ENCODE data around the gene EFHD2. TPM values are rescaled to one million over a fixed set of nuclear protein-coding genes. Genes with fewer than 3 reads are reported as not detected.
"Not testable (repeated sequence)": the region's sequence is repeated elsewhere in the genome, so short reads cannot be mapped to it uniquely, and the experiment has no call there.

The EFHD2 gene
- total RNA-seq, 6 experiments from 2014 or later: 41.2 to 67.2 (median 65.3) TPM

DNA sequence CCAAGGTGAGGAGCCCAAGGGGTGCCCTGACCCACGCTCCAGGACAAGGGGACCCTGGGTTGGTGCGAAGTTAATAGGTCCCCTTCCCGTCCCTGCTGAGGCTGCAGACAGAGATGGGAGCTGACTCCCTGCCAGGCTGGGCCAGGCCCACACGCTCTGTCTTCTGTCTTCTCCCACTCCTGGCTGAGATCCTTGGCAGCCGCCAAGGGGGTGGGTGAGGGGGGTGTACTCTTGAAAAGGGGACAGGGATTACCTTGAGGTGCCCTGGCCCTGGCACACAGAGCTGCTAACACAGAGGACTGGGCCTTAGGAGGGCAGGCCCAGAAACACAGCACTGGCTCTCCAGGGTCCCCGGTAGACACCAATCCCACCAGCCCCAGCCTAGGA, 17.6 kb downstream of the EFHD2 start:
- H3K4me1 Mint-ChIP-seq (ENCODE audit: low read depth): peaks cover 21% of the 10 kb centered on the region
- H3K4me3 Mint-ChIP-seq: no peak overlapping the region

GRCh38 chr1:15428252-15428651, 18.6 kb downstream of the EFHD2 start:
- H3K27me3 Mint-ChIP-seq (ENCODE audit: insufficient read depth); H3K27ac Mint-ChIP-seq; H3K36me3 Mint-ChIP-seq (ENCODE audit: low read depth); H3K9me3 Mint-ChIP-seq; H3K4me3 Mint-ChIP-seq; DNase-seq: not testable (repeated sequence)
- peaks cover 29% of the 10 kb centered on the region for H3K4me1 Mint-ChIP-seq (ENCODE audit: low read depth)

More for the DNA sequence above, 17.6 kb downstream of the EFHD2 start:
- no peak for TF ChIP-seq CTCF (IDR thresholded peaks at IDR 0.05)
- Mint-ChIP-seq H3K27ac (no peak overlapping the region), H3K27me3 (ENCODE audit: insufficient read depth) (no peaks in the 10 kb centered on the region; the same call in 1 of the 2 replicates), H3K36me3 (ENCODE audit: low read depth) (peaks cover 9% of the 10 kb centered on the region; the same call in 1 of the 2 replicates), H3K9me3 (no peaks in the 10 kb centered on the region)
- no peak for DNase-seq

DNA sequence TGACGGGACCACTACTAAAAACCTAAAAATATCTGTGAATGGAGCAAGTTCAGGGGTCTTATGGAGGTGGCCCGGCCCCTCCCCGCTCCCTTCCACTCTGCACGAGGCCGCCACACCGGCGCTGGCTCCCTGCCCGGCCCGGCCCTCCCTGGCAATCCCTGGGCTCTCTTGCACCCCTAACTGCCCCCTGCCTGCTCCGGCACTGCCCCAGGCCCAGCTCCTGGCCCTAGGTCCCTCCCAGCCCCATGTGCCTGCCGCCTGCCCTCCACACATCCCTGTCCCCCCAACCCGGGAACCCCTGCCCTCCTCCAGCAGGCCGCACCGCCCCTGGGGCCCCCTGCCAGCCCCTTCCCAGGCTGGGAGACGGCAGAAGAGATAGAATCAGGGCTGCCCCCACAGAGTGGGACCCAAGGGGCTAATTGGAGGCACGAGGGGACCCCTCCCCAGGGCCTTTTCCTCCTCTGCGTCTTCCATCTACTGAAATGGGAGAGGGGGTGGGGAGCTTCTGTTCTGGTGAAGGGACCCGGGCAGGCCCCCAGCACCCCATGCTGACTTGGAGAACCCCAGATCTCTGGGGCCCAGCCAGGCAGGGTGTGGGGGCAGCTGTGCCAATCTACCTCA, 19.2 kb downstream of the EFHD2 start:
- Mint-ChIP-seq H3K27ac (no peak overlapping the region), H3K36me3 (ENCODE audit: low read depth) (peaks cover 9% of the 10 kb centered on the region; the same call in 1 of the 2 replicates), H3K4me1 (ENCODE audit: low read depth) (peaks cover 33% of the 10 kb centered on the region), H3K4me3 (no peak overlapping the region), H3K27me3 (ENCODE audit: insufficient read depth) (no peaks in the 10 kb centered on the region; the same call in 1 of the 2 replicates), H3K9me3 (no peaks in the 10 kb centered on the region)
- no peak for TF ChIP-seq CTCF (IDR thresholded peaks at IDR 0.05)
- no peak for DNase-seq

- H3K27me3 Mint-ChIP-seq (ENCODE audit: insufficient read depth): no peaks in the 10 kb centered on the region; the same call in 1 of the 2 replicates
- TF ChIP-seq CTCF (IDR thresholded peaks at IDR 0.05): no peak
These were observed 20.0 kb downstream of the EFHD2 start for GRCh38 chr1:15429701-15430149.

DNA sequence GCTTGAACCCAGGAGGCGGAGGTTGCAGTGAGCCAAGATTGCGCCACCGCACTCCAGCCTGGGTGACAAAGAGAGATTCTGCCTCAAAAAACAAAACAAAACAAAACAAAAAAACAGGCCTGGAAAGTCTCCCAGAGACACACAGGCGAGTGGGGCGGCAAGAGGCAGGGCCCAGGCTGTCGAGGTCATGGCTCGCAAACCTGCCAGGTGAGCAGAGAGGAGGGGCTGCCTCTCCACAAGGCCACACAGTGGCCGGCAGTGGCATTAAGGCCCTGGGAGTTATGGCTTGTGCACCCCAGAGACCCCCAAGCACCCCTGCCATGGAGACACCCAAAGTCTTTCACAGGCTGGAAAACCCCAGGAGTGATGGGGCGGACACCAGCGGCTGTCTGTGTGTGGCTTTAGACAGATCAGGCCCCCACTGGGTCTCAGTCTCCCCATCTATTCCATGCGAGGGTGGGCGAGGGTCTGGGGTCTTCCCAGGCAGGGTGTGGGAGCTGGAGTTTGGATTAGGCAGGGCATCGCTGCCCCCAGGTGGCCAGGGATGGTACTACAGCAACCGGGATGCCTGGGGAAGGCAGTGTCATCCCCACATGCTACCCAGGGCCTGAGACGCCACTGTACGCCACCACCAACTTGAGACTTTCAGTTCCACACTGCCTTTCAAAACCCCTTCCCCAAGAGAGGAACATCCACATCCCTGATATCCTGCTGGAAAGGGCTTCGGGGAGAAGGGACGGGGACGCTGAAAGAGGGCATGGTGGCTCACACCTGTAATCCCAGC, 21.3 kb downstream of the EFHD2 start:
- peaks cover 31% of the 10 kb centered on the region for H3K4me1 Mint-ChIP-seq (ENCODE audit: low read depth)
- no peaks in the 10 kb centered on the region; the same call in 1 of the 2 replicates for H3K27me3 Mint-ChIP-seq (ENCODE audit: insufficient read depth)
- H3K9me3 Mint-ChIP-seq: no peaks in the 10 kb centered on the region
- TF ChIP-seq CTCF (IDR thresholded peaks at IDR 0.05): peak; percentile 99
- peak overlapping the region; percentile 51; the same call in 1 of the 2 replicates for H3K27ac Mint-ChIP-seq
- H3K4me3 Mint-ChIP-seq: no peak overlapping the region
- peak; percentile 12 for DNase-seq
- peaks cover 8% of the 10 kb centered on the region; the same call in 1 of the 2 replicates for H3K36me3 Mint-ChIP-seq (ENCODE audit: low read depth)

More at GRCh38 chr1:15429701-15430149, 20.0 kb downstream of the EFHD2 start:
- peaks cover 9% of the 10 kb centered on the region; the same call in 1 of the 2 replicates for H3K36me3 Mint-ChIP-seq (ENCODE audit: low read depth)
- peak; percentile 56 for DNase-seq
- no peaks in the 10 kb centered on the region for H3K9me3 Mint-ChIP-seq
- H3K4me3 Mint-ChIP-seq: no peak overlapping the region
- peaks cover 33% of the 10 kb centered on the region for H3K4me1 Mint-ChIP-seq (ENCODE audit: low read depth)
- peak overlapping the region; percentile 77 for H3K27ac Mint-ChIP-seq

DNA sequence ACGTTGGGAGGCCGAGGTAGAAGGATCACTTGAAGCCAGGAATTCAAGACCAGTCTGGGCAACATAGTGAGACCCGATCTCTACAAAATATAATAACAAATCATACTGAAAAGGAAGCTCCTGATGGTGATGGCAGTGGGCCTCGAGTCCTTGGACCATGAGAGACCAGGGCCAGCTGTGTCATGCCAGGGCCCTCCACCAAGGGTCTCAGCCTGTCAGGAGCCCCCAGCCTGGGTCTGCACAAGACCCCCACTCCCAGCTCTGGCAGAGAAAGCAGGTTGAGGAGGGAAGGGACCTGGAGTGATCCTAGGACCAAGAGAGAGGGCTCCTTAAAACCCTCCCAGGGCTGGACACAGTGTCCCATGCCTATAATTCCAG, 21.9 kb downstream of the EFHD2 start:
- Mint-ChIP-seq H3K4me1 (ENCODE audit: low read depth) (peaks cover 25% of the 10 kb centered on the region), H3K9me3 (no peaks in the 10 kb centered on the region), H3K36me3 (ENCODE audit: low read depth) (peaks cover 2% of the 10 kb centered on the region; the same call in 1 of the 2 replicates), H3K4me3 (no peak overlapping the region), H3K27me3 (ENCODE audit: insufficient read depth) (no peaks in the 10 kb centered on the region; the same call in 1 of the 2 replicates), H3K27ac (peak overlapping the region; percentile 51; the same call in 1 of the 2 replicates)
- TF ChIP-seq CTCF (IDR thresholded peaks at IDR 0.05): no peak
- no peak for DNase-seq
